Heart left ventricle (tissue), 13 donors: ENCODE data around the gene TENT5C.

Experiments used
- CTCF ChIP-seq, 12 donors: fragments of 200-600 bp; sonication (generic) in 4 of 12; IDR thresholded peaks; one replicate each; pipeline versions ENCODE4 v1.5.0 to v1.8.0; 2018 to 2022; ENCODE audit warnings: antibody characterized with exemption in 12 of 12, mild to moderate bottlenecking in 5 of 12
- POLR2A ChIP-seq, 2 donors: fragments of 450-650 bp; IDR thresholded peaks; one replicate each; pipeline ENCODE4 v1.6.1; 2017; ENCODE audit warnings: antibody characterized with exemption in 2 of 2, mild to moderate bottlenecking in 2 of 2, moderate library complexity in 2 of 2
- donor health status: ischemic (EF 13 %, LVEDD 7.1; RV severe dilation, severe dysfunction).
- donor health status: DM: no; HTN: yes; CAD: no.
- donor health status: DM: no; HTN: no; CAD: no.
- donor health status: ischemic (EF 25% LVEDD 6.9; RV normal size, moderate dysfunction).
- donor health status: ischemic (EF 25% LVEDD 5.7; RV mildly dilated, moderate dysfunction).
- donor health status: ischemic (EF 35%, LVEDD 5.7; RV mildly dilated, moderate dysfunction).
- donor health status: nonischemic (EF 11% LVEDD 7.7; RV severe dilation, severe dysfunction).
- donor health status: DM: yes; HTN: yes; CAD: no.
- donor health status: PGD.
- donor health status: ischemic (EF 29% LVEDD 5.4; RV normal size, mild dysfunction).
- donor health status: nonischemic (EF 23%, LVEDD 6.1; RV moderate dilation, normal function).

GRCh38 chr1:117561071-117561470, 44.8 kb upstream of the TENT5C start:
- TF ChIP-seq CTCF (IDR thresholded peaks at IDR 0.05) (no peak), POLR2A (IDR thresholded peaks at IDR 0.05) (no peak)
